Activated CD8-positive, alpha-beta T cell treated with anti-CD3 and anti-CD28 coated beads for 36 hours (primary cell): ENCODE measurements around the gene ADAMTS17. TPM values are rescaled to one million over a fixed set of nuclear protein-coding genes. Genes with fewer than 3 reads are reported as not detected.

ENCODE experiments used
- ATAC-seq: fragments of 200-7000 bp; cut with Tn5 transposase; one replicate; pipeline ENCODE4 v1.10.0; 2021; ENCODE audit warnings: mild to moderate bottlenecking, moderate library complexity
- CTCF ChIA-PET: fragments of 350-600 bp; sonication (Branson Sonifier 250); formaldehyde crosslinking; loops from one replicate; lab custom pipeline; 2021; ENCODE audit warnings: antibody characterized with exemption; lab: Charles Lee
- POLR2A ChIA-PET: fragments of 350-600 bp; sonication (Branson Sonifier 250); formaldehyde crosslinking; loops from one replicate; lab custom pipeline; 2021; ENCODE audit warnings: antibody characterized with exemption; lab: Charles Lee
- DNase-seq: peaks from one replicate; pipeline ENCODE4 v3.0.0-alpha.2; 2020
- H3K27ac Mint-ChIP-seq: one replicate; pipeline ENCODE4 v1.8.0; 2021; ENCODE audit warnings: mild to moderate bottlenecking, mixed read lengths
- H3K27me3 Mint-ChIP-seq: one replicate; pipeline ENCODE4 v1.8.0; 2021; ENCODE audit warnings: mixed read lengths
- H3K36me3 Mint-ChIP-seq: one replicate; pipeline ENCODE4 v1.8.0; 2021; ENCODE audit warnings: low read depth, mixed read lengths
- H3K4me1 Mint-ChIP-seq: one replicate; pipeline ENCODE4 v1.8.0; 2021; ENCODE audit warnings: low read depth, mixed read lengths
- H3K4me3 Mint-ChIP-seq: one replicate; pipeline ENCODE4 v1.8.0; 2021; ENCODE audit warnings: mild to moderate bottlenecking, moderate library complexity, mixed read lengths
- H3K9me3 Mint-ChIP-seq: one replicate; pipeline ENCODE4 v1.8.0; 2021; ENCODE audit warnings: mixed read lengths
- intact Hi-C: fragments of 100-400 bp; cut with micrococcal nuclease; formaldehyde crosslinking; loops from one replicate; pipeline ENCODE4 v1.10.0; 2022
- total RNA-seq, 2 experiments: library from RNA; stranded (reverse); gene quantifications; one replicate each; pipeline ENCODE4 v1.2.3, GENCODE V29; 2021
- TF ChIP-seq, protein P1 (sequence below): fragments of 200-600 bp; IDR thresholded peaks from one replicate; pipeline ENCODE4 v1.8.0; 2022; ENCODE audit warnings: antibody characterized with exemption, mild to moderate bottlenecking

The ADAMTS17 gene
- total RNA-seq, 2 experiments from 2014 or later: 0.60 to 1.5 TPM

DNA sequence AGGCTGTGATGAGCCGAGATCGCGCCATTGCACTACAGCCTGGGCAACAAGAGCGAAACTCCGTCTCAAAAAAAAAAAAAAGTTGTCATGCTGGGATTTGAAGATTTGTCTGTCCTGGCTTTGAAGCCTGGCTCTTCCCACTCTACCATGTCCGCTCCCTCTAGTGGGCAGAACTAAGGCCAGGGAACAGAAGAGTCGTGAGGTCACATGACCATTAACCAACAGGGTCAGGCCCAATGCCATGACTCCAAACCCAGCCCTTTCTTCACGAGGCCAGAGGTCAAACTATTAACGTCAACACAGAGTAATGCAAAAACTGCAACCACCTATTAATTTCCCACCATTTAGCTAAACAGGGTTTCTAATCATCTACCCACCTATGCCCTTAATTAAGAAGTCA lies 212.1 kb downstream of the ADAMTS17 start:
- intact Hi-C loops: loop anchor here (10.0 kb wide), 1 partner anchor 205 kb away; no protein-coding TSS in a partner anchor
- Mint-ChIP-seq H3K27ac (no peak overlapping the region), H3K27me3 (no peaks in the 10 kb centered on the region), H3K9me3 (no peaks in the 10 kb centered on the region), H3K36me3 (no peaks in the 10 kb centered on the region), H3K4me1 (no peaks in the 10 kb centered on the region), H3K4me3 (no peak overlapping the region)
- no peak for DNase-seq
- POLR2A ChIA-PET: no interaction called here
- CTCF ChIA-PET: no interaction called here
- no peak for ATAC-seq
- TF ChIP-seq, protein P1, sequence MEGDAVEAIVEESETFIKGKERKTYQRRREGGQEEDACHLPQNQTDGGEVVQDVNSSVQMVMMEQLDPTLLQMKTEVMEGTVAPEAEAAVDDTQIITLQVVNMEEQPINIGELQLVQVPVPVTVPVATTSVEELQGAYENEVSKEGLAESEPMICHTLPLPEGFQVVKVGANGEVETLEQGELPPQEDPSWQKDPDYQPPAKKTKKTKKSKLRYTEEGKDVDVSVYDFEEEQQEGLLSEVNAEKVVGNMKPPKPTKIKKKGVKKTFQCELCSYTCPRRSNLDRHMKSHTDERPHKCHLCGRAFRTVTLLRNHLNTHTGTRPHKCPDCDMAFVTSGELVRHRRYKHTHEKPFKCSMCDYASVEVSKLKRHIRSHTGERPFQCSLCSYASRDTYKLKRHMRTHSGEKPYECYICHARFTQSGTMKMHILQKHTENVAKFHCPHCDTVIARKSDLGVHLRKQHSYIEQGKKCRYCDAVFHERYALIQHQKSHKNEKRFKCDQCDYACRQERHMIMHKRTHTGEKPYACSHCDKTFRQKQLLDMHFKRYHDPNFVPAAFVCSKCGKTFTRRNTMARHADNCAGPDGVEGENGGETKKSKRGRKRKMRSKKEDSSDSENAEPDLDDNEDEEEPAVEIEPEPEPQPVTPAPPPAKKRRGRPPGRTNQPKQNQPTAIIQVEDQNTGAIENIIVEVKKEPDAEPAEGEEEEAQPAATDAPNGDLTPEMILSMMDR: no peak

DNA sequence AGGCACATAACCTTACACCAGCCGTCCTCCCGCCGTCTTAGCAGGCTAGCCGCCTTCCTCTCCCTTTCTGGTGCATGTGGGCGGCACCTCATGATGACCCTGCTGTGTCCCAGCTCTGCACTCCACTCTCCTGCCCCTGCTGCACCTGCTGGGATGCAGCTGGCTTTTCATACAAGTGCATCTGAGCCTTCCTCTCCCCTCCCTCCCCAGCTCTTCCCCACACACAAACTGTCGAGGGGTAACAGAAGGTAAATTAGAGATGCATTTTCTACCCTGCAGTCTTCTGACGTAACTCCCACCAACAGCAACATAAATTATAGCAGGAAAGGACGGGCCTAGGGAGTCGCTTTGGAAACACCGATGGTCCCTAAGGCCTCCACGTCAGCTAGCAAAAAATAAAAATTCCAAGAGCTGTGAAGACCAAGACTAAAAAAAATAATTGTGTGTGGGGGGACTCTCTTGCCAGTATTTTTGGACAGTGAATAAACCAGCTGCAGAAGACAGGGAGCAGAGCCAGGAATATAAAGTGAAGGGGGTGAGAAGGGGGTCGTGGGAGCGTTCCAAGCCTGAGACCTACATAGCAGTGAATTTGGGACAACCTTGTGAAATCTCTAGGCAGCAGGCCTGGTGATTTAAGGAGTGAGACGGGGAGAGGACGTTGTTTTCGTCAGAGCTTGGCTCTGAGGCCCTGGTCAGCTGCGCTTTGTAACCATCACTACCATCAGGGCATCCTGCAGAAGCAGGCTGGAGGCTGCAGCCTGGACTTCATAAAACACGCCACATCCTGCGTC lies 216.2 kb downstream of the ADAMTS17 start:
- ChIA-PET POLR2A (interaction anchor here (0.5 kb wide), 1 partner anchor 60 kb away, joined by 7 read pairs; no protein-coding TSS in a partner anchor), CTCF (interaction anchor here (1.0 kb wide), 1 partner anchor 225 kb away, joined by 3 read pairs; no protein-coding TSS in a partner anchor)
- H3K4me1 Mint-ChIP-seq: no peaks in the 10 kb centered on the region
- H3K9me3 Mint-ChIP-seq: peaks cover 14% of the 10 kb centered on the region
- TF ChIP-seq, protein P1: no peak
- DNase-seq (no peak), ATAC-seq (no peak)
- H3K27me3 Mint-ChIP-seq: no peaks in the 10 kb centered on the region
- peaks cover 13% of the 10 kb centered on the region for H3K36me3 Mint-ChIP-seq
- no peak overlapping the region for H3K4me3 Mint-ChIP-seq
- intact Hi-C loops: no loop called here
- no peak overlapping the region for H3K27ac Mint-ChIP-seq

DNA sequence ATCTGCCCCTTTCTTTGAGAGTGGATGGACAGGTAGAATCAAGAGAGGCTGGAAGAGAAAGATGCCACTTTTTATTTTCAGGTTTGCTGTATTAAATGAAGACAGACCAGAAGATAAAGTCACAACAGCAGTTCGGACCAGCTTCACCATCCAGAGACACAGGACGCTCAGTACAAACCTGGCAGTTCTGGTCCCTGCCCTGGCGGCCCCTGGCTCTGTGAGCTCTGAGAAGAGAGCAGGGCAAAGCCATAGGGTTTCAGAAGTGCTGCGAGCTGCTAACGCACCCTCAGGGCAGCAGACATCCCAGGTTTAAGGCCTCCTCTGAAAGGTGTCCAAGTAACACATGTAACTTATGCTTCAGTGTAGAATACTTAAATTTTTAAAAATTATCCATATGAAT lies 216.8 kb downstream of the ADAMTS17 start:
- intact Hi-C loops: no loop called here
- ChIA-PET CTCF (interaction anchor here (1.0 kb wide), 1 partner anchor 225 kb away, joined by 3 read pairs; no protein-coding TSS in a partner anchor), POLR2A (interaction anchor here (0.5 kb wide), 1 partner anchor 59 kb away, joined by 7 read pairs; no protein-coding TSS in a partner anchor)
- Mint-ChIP-seq H3K36me3 (peaks cover 13% of the 10 kb centered on the region), H3K4me1 (no peaks in the 10 kb centered on the region), H3K27me3 (no peaks in the 10 kb centered on the region), H3K9me3 (peaks cover 16% of the 10 kb centered on the region), H3K27ac (no peak overlapping the region), H3K4me3 (no peak overlapping the region)
- ATAC-seq: no peak
- TF ChIP-seq, protein P1: no peak
- DNase-seq: no peak

DNA sequence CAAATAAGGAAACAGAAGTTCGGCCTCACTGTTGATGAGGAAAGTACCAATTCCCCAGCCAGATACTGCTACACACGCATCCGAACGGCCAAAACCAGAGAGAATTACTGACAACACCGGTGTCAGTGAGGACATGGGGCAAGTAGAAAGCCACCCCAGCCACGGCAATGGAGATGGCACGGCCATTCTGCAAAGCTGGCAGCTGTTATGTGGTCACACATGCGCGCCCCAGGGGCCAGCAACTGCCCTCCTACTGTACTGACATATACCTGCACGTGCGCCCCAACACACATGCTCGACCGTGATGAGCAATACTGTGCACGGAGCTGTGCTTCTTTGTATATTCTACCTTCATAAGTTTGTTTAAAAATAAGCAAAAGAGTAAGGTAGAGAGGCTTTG lies 217.4 kb downstream of the ADAMTS17 start:
- H3K27me3 Mint-ChIP-seq: no peaks in the 10 kb centered on the region
- intact Hi-C loops: no loop called here
- H3K27ac Mint-ChIP-seq: no peak overlapping the region
- no peak overlapping the region for H3K4me3 Mint-ChIP-seq
- ATAC-seq (no peak), DNase-seq (no peak)
- no peaks in the 10 kb centered on the region for H3K4me1 Mint-ChIP-seq
- H3K9me3 Mint-ChIP-seq: peaks cover 16% of the 10 kb centered on the region
- ChIA-PET CTCF (interaction anchor here (1.0 kb wide), 1 partner anchor 226 kb away, joined by 3 read pairs; no protein-coding TSS in a partner anchor), POLR2A (no interaction called here)
- TF ChIP-seq, protein P1: no peak
- H3K36me3 Mint-ChIP-seq: peaks cover 16% of the 10 kb centered on the region

DNA sequence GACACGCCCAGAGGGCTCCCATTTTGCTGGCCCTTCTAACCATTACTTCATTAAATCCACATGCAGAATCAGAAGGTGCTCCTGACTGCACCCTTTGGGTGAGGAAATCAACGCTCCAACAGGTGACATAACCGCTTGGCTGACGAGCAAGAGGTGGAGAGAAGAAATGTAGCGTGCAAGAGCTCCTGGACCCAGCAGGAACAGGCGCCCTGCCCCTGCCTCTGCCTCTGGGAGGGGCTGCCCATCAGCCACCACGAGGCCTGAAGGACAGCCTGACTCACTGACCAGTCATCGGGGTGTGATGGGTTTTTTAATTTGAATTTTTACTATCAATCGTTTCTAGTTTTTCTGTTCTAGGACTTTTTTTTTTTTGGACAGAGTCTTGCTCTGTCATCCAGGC lies 218.2 kb downstream of the ADAMTS17 start:
- no peak overlapping the region for H3K27ac Mint-ChIP-seq
- no peak for ATAC-seq
- intact Hi-C loops: no loop called here
- no peak for DNase-seq
- peaks cover 16% of the 10 kb centered on the region for H3K9me3 Mint-ChIP-seq
- TF ChIP-seq, protein P1: no peak
- peaks cover 16% of the 10 kb centered on the region for H3K36me3 Mint-ChIP-seq
- H3K27me3 Mint-ChIP-seq: no peaks in the 10 kb centered on the region
- H3K4me3 Mint-ChIP-seq: no peak overlapping the region
- POLR2A ChIA-PET: no interaction called here
- CTCF ChIA-PET: no interaction called here
- H3K4me1 Mint-ChIP-seq: no peaks in the 10 kb centered on the region
